K562 (cell line): ENCODE results near the gene PLEKHN1. TPM values are rescaled to one million over a fixed set of nuclear protein-coding genes. Genes with fewer than 3 reads are reported as not detected.

Source experiments
- ATAC-seq: fragments of 200-7000 bp; cut with Tn5 transposase; 3 replicates; pipeline ENCODE4 v1.9.1; 2020; ENCODE audit warnings: moderate library complexity
- BruUV-seq: library from RNA; stranded (reverse); fragments of 400-500 nt; replicated peaks from 2 replicates; lab custom pipeline; 2021; lab: Mats Ljungman, UMichigan
- CTCF ChIA-PET: fragments of 300-600 bp; formaldehyde crosslinking; extraction: SDS; loops from one replicate; lab custom pipeline; 2021; ENCODE audit warnings: low intra/inter-chr PET ratio; lab: Yijun Ruan, JAX
- POLR2A ChIA-PET: fragments of 300-600, 350-650 bp; sonication (Branson Sonifier 250); formaldehyde crosslinking; extraction: SDS; loops from one replicate; lab custom pipeline; 2021; ENCODE audit warnings: antibody characterized with exemption, inconsistent platforms; lab: Yijun Ruan, JAX
- DNase-seq, 4 experiments: peaks; one replicate each; pipeline versions ENCODE4 v3.0.0 to v3.0.0-alpha.2; 2011 to 2018; ENCODE audit warnings: low spot score in 3 of 4, mixed read lengths in 3 of 4; ENCODE audit errors: extremely low read depth in 1 of 4
- FAIRE-seq: peaks from 2 replicates; lab custom pipeline; 2011; peaks lifted over from hg19 to GRCh38; lab: Jason Lieb, UNC
- H2AFZ ChIP-seq: 2 replicates; pipeline ENCODE4 v1.6.0; 2011; ENCODE audit warnings: low read depth, low read length, control low read depth, inconsistent platforms
- H3K27ac ChIP-seq: fragments of 200-600 bp; 3 replicates; pipeline ENCODE4 v1.8.0; 2011; ENCODE audit warnings: low read depth, mild to moderate bottlenecking, control low read depth, inconsistent platforms, low read length, moderate library complexity, mixed read lengths; ENCODE audit errors: extremely low read depth
- H3K27me3 ChIP-seq, 2 experiments: fragments of 300-600 bp in 1 of 2; 2 replicates in 1 of 2; 3 replicates in 1 of 2; pipeline versions ENCODE4 v1.6.0 to v1.8.0; 2011; ENCODE audit warnings: inconsistent platforms in 2 of 2, low read length in 2 of 2, mild to moderate bottlenecking in 1 of 2, mixed read lengths in 1 of 2, moderate library complexity in 1 of 2; ENCODE audit not compliant: control insufficient read depth in 2 of 2, insufficient read depth in 2 of 2
- H3K36me3 ChIP-seq: fragments of 300-600 bp; 3 replicates; pipeline ENCODE4 v1.8.0; 2011; ENCODE audit warnings: mild to moderate bottlenecking, low read length, inconsistent platforms; ENCODE audit not compliant: control insufficient read depth, insufficient read depth
- H3K4me1 ChIP-seq, 2 experiments: fragments of 200-600 bp in 1 of 2; replicated peaks in 1 of 2; 2 replicates in 1 of 2; 3 replicates in 1 of 2; pipeline versions ENCODE4 v1.5.1 to v1.8.0; 2011; ENCODE audit warnings: inconsistent platforms in 2 of 2, low read length in 2 of 2, mild to moderate bottlenecking in 1 of 2, mixed read lengths in 1 of 2, moderate library complexity in 1 of 2; ENCODE audit not compliant: control insufficient read depth in 2 of 2, insufficient read depth in 2 of 2
- H3K4me2 ChIP-seq: 2 replicates; pipeline ENCODE4 v1.6.1; 2011; ENCODE audit warnings: low read length, control low read depth, inconsistent platforms, mixed read lengths; ENCODE audit not compliant: insufficient read depth
- H3K4me3 ChIP-seq: fragments of 200-600 bp; sonication (generic), shearing (Covaris generic); 2 replicates; pipeline ENCODE4 v1.5.1; 2016; ENCODE audit warnings: control low read depth, inconsistent platforms
- H3K79me2 ChIP-seq: fragments of 200-600 bp; 3 replicates; pipeline ENCODE4 v1.8.0; 2011; ENCODE audit warnings: low read length, inconsistent platforms; ENCODE audit not compliant: control insufficient read depth, insufficient read depth
- H3K9ac ChIP-seq, 2 experiments: 2 replicates each; pipeline versions ENCODE4 v1.6.0 to v1.6.1; 2011; ENCODE audit warnings: low read depth in 2 of 2, low read length in 2 of 2, control low read depth in 1 of 2, inconsistent platforms in 1 of 2, mild to moderate bottlenecking in 1 of 2, mixed read lengths in 1 of 2; ENCODE audit not compliant: insufficient read depth in 1 of 2
- H3K9me1 ChIP-seq: one replicate; pipeline ENCODE4 v1.6.0; 2011; ENCODE audit warnings: inconsistent platforms, mild to moderate bottlenecking, low read length, moderate library complexity; ENCODE audit not compliant: control insufficient read depth, insufficient read depth
- H3K9me3 ChIP-seq: replicated peaks from 2 replicates; pipeline ENCODE4 v1.5.1; 2011; ENCODE audit warnings: low read depth, low read length, inconsistent platforms; ENCODE audit not compliant: control insufficient read depth, insufficient read depth
- H4K20me1 ChIP-seq: replicated peaks from 2 replicates; pipeline ENCODE4 v1.6.1; 2011; ENCODE audit warnings: low read length, inconsistent platforms, mixed read lengths; ENCODE audit not compliant: control insufficient read depth, insufficient read depth
- AFF4 ChIP-seq: sonication (generic); formaldehyde crosslinking; IDR thresholded peaks from 2 replicates; pipeline ENCODE4 v1.8.0; 2023; ENCODE audit warnings: mild to moderate bottlenecking, missing genetic modification reagents
- CXXC5 ChIP-seq: fragments of 250-450 bp; sonication (Bioruptor Pico); IDR thresholded peaks from 2 replicates; pipeline ENCODE4 v1.8.0; 2022; ENCODE audit warnings: inconsistent platforms, mild to moderate bottlenecking, moderate library complexity
- EGR1 ChIP-seq: fragments of 450-650 bp; conservative IDR thresholded peaks from 2 replicates; pipeline ENCODE4 v1.6.1; 2017; ENCODE audit warnings: mild to moderate bottlenecking
- ETS1 ChIP-seq: conservative IDR thresholded peaks from 2 replicates; pipeline ENCODE4 v1.6.1; 2011; ENCODE audit warnings: low read depth, mild to moderate bottlenecking, low read length; ENCODE audit not compliant: control insufficient read depth
- HNRNPLL ChIP-seq: fragments of 200-400 bp; formaldehyde crosslinking; IDR thresholded peaks from 2 replicates; pipeline ENCODE4 v1.6.1; 2017; ENCODE audit warnings: low read length, low read depth, mild to moderate bottlenecking; ENCODE audit not compliant: poor library complexity, severe bottlenecking
- IRF9 ChIP-seq: fragments of 450-650 bp; IDR thresholded peaks from 2 replicates; pipeline ENCODE4 v1.6.1; 2016; ENCODE audit warnings: missing biosample characterization, missing genetic modification characterization
- KLF16 ChIP-seq: IDR thresholded peaks from 2 replicates; pipeline ENCODE4 v1.6.1; 2016; ENCODE audit warnings: antibody characterized with exemption
- PHF21A ChIP-seq: fragments of 450-650 bp; IDR thresholded peaks from 2 replicates; pipeline ENCODE4 v1.6.1; 2017; ENCODE audit warnings: low read depth, borderline replicate concordance
- SAFB2 ChIP-seq: fragments of 200-400 bp; formaldehyde crosslinking; IDR thresholded peaks from 2 replicates; pipeline ENCODE4 v1.6.1; 2018; ENCODE audit warnings: borderline replicate concordance, low read length, low read depth, moderate library complexity; ENCODE audit not compliant: severe bottlenecking
- SMAD4 ChIP-seq: fragments of 250-450 bp; sonication (Bioruptor Pico); conservative IDR thresholded peaks from 2 replicates; pipeline ENCODE4 v1.8.0; 2021; ENCODE audit warnings: inconsistent platforms, mild to moderate bottlenecking, moderate library complexity
- TAF15 ChIP-seq: fragments of 200-400 bp; formaldehyde crosslinking; IDR thresholded peaks from 2 replicates; pipeline ENCODE4 v1.6.1; 2017; ENCODE audit warnings: mild to moderate bottlenecking, low read depth, low read length, moderate library complexity
- ZNF143 ChIP-seq: sonication (generic); formaldehyde crosslinking; IDR thresholded peaks from 2 replicates; pipeline ENCODE4 v1.9.0; 2022; ENCODE audit warnings: mild to moderate bottlenecking, missing genetic modification reagents
- ZNF740 ChIP-seq, 3 experiments: fragments of 200-800 bp in 1 of 3; sonication (Bioruptor generic) in 1 of 3; sonication (generic) in 1 of 3; formaldehyde crosslinking in 1 of 3; IDR thresholded peaks; 2 replicates each; pipeline versions ENCODE4 v1.6.1 to v1.8.0; 2016 to 2022; ENCODE audit warnings: mild to moderate bottlenecking in 2 of 3, missing compliant biosample characterization in 2 of 3, missing genetic modification characterization in 2 of 3, missing genetic modification reagents in 1 of 3
- WGBS: fragments of 100-300 bp; shearing (Covaris generic); methylation state at CpG from one replicate; pipeline ENCODE4 v1.1.6; 2016; ENCODE audit warnings: low coverage, mixed read lengths; ENCODE audit not compliant: insufficient coverage; ENCODE audit errors: missing lambda C conversion rate; 5-methylcytosine and 5-hydroxymethylcytosine counted together
- in situ Hi-C: fragments of 300-500 bp; cut with MboI; formaldehyde crosslinking; loops from 4 replicates; pipeline ENCODE4 v1.15.0; 2018; ENCODE audit warnings: inconsistent platforms, mixed read lengths
- intact Hi-C: fragments of 100-400 bp; cut with micrococcal nuclease; formaldehyde crosslinking; loops from 2 replicates; pipeline ENCODE4 v1.14.2; 2022
- polyA plus RNA-seq, 8 experiments: library from polyadenylated mRNA; depleted of rRNA in 4 of 8; stranded (reverse) in 5 of 8; unstranded in 3 of 8; fragments of >200 nt; fragmentation: Nextera tagmentation in 2 of 8; fragmentation: Illumina TruSeq in 1 of 8; extraction: Ambion mirVana in 2 of 8; extraction: Trizol in 1 of 8; gene quantifications; 2 replicates each; pipeline versions ENCODE4 v1.2.1 to v1.2.3, GENCODE V29; 2011 to 2014; ENCODE audit warnings: inconsistent platforms in 1 of 8, missing spikeins in 1 of 8
- total RNA-seq, 7 experiments: library from RNA; depleted of rRNA in 6 of 7; stranded (reverse); fragments of >200 nt in 6 of 7; fragmentation: Illumina TruSeq in 2 of 7; extraction: Trizol in 2 of 7; gene quantifications; 2 replicates each; pipeline versions ENCODE4 v1.2.1 to v1.2.3, GENCODE V29; 2011 to 2021; ENCODE audit warnings: low replicate concordance in 1 of 7

PLEKHN1 gene
- total and polyA plus RNA-seq, 9 of the 15 experiments (the other 6 are each of a cell fraction or from before 2014, with no cell fraction given) = 0.07 to 1.5 (median 0.13) TPM; not detected in 2

GRCh38 chr1:1020415-1021009, 54.2 kb downstream of the PLEKHN1 start:
- Histone ChIP-seq H3K4me1 (peaks cover 29 to 68% of the 10 kb centered on the region in 2 experiments), H3K9ac (peak overlapping the region; percentile 72 to 99), H3K27me3 (no peaks in the 10 kb centered on the region), H2AFZ (peak overlapping the region; percentile 85), H3K9me3 (no peaks in the 10 kb centered on the region), H3K36me3 (peaks cover 38% of the 10 kb centered on the region; the same call in 1 of the 3 replicates), H3K9me1 (peaks cover 12% of the 10 kb centered on the region), H3K79me2 (peaks cover 40% of the 10 kb centered on the region), H3K4me3 (peak overlapping the region; percentile 76), H3K27ac (peak overlapping the region; percentile 80), H4K20me1 (peaks cover 13% of the 10 kb centered on the region), H3K4me2 (peak overlapping the region; percentile 79)
- DNase-seq (peak; percentile 68 to 79 (median 76)), ATAC-seq (peak; percentile 49), FAIRE-seq (no peak)
- ChIA-PET CTCF (no interaction called here), POLR2A (interaction anchor here (0.6 kb wide), 1 partner anchor 11 kb away, joined by 3 read pairs; no protein-coding TSS in a partner anchor)
- BruUV-seq = no TSS peak
- in situ Hi-C loops (no loop called here), intact Hi-C loops (loop anchor here (5.0 kb wide), 1 partner anchor 42 kb away; no protein-coding TSS in a partner anchor)
- 0% methylated on average over 19 of the region's 59 CpGs for WGBS
- peak; percentile 10 for TF ChIP-seq HNRNPLL
- TF ChIP-seq SMAD4 (CRISPR knock-in tag) = peak; percentile 35; the same call in 1 of the 2 replicates
- peak; percentile 76 for TF ChIP-seq ZNF740 (CRISPR knock-in tag; IDR thresholded peaks at IDR 0.05)
- peak in 1 of 2 experiments; percentile 95; a peak in 2 of 4 replicates for TF ChIP-seq ZNF740 (tag; IDR thresholded peaks at IDR 0.05)
- TF ChIP-seq EGR1 = peak; percentile 64
- no peak for TF ChIP-seq KLF16
- 0 out of 2 replicates have a peak, but pooled peaks have one; percentile 4 for TF ChIP-seq CXXC5 (CRISPR knock-in tag)
- TF ChIP-seq ZNF143 (CRISPR knock-in tag) = no peak
- TF ChIP-seq AFF4 = no peak
- TF ChIP-seq PHF21A = no peak
- TF ChIP-seq IRF9 (tag) = no peak
- TF ChIP-seq ETS1 = 0 out of 2 replicates have a peak, but pooled peaks have one; percentile 36
- TF ChIP-seq SAFB2 = no peak
- no peak for TF ChIP-seq TAF15
